K562 (cell line): ENCODE data around the gene CLCN6. TPM values are rescaled to one million over a fixed set of nuclear protein-coding genes. Genes with fewer than 3 reads are reported as not detected.

ENCODE experiments used
- DMBX1 ChIP-seq: fragments of 250-450 bp; sonication (Bioruptor Pico); IDR thresholded peaks from 2 replicates; pipeline ENCODE4 v1.8.0; 2022; ENCODE audit warnings: inconsistent platforms, mild to moderate bottlenecking, moderate library complexity, borderline replicate concordance
- EWSR1 ChIP-seq: fragments of 450-650 bp; IDR thresholded peaks from 2 replicates; pipeline ENCODE4 v1.6.1; 2018; ENCODE audit warnings: borderline replicate concordance, mild to moderate bottlenecking, low read depth, moderate library complexity; ENCODE audit not compliant: partially characterized antibody
- GATAD2A ChIP-seq: fragments of 450-650 bp; IDR thresholded peaks from 2 replicates; pipeline ENCODE4 v1.6.1; 2017
- MYC ChIP-seq, 2 experiments: fragments of 250-450 bp in 1 of 2; sonication (Bioruptor Pico) in 1 of 2; IDR thresholded peaks; 2 replicates each; pipeline versions ENCODE4 v1.5.1 to v1.6.1; 2012 to 2021; ENCODE audit warnings: low read depth in 2 of 2, borderline replicate concordance in 1 of 2, improper control_type of control experiment in 1 of 2, low read length in 1 of 2, mild to moderate bottlenecking in 1 of 2, moderate library complexity in 1 of 2
- NR2C2 ChIP-seq, 2 experiments: fragments of 200-800 bp in 1 of 2; sonication (Bioruptor generic) in 1 of 2; sonication (generic) in 1 of 2; formaldehyde crosslinking in 1 of 2; IDR thresholded peaks; 2 replicates each; pipeline versions ENCODE4 v1.6.1 to v1.8.0; 2016 to 2022; ENCODE audit warnings: mild to moderate bottlenecking in 1 of 2, missing compliant biosample characterization in 1 of 2, missing genetic modification characterization in 1 of 2, missing genetic modification reagents in 1 of 2
- PTRF ChIP-seq: fragments of 450-650 bp; IDR thresholded peaks from 2 replicates; pipeline ENCODE4 v1.6.1; 2016; ENCODE audit warnings: mild to moderate bottlenecking, missing genetic modification characterization, missing compliant biosample characterization
- PTTG1 ChIP-seq: fragments of 450-650 bp; IDR thresholded peaks from 2 replicates; pipeline ENCODE4 v1.6.1; 2016; ENCODE audit warnings: low read depth, mild to moderate bottlenecking, missing genetic modification characterization, missing compliant biosample characterization
- ZNF644 ChIP-seq: fragments of 200-800 bp; sonication (Bioruptor generic); IDR thresholded peaks from 2 replicates; pipeline ENCODE4 v1.6.1; 2016; ENCODE audit warnings: low read depth, missing genetic modification characterization, missing compliant biosample characterization
- polyA plus RNA-seq, 8 experiments: library from polyadenylated mRNA; depleted of rRNA in 4 of 8; stranded (reverse) in 5 of 8; unstranded in 3 of 8; fragments of >200 nt; fragmentation: Nextera tagmentation in 2 of 8; fragmentation: Illumina TruSeq in 1 of 8; extraction: Ambion mirVana in 2 of 8; extraction: Trizol in 1 of 8; gene quantifications; 2 replicates each; pipeline versions ENCODE4 v1.2.1 to v1.2.3, GENCODE V29; 2011 to 2014; ENCODE audit warnings: inconsistent platforms in 1 of 8, missing spikeins in 1 of 8
- total RNA-seq, 7 experiments: library from RNA; depleted of rRNA in 6 of 7; stranded (reverse); fragments of >200 nt in 6 of 7; fragmentation: Illumina TruSeq in 2 of 7; extraction: Trizol in 2 of 7; gene quantifications; 2 replicates each; pipeline versions ENCODE4 v1.2.1 to v1.2.3, GENCODE V29; 2011 to 2021; ENCODE audit warnings: low replicate concordance in 1 of 7
- TF ChIP-seq, protein P1 (sequence below): fragments of 250-450 bp; sonication (Bioruptor Pico); IDR thresholded peaks from 2 replicates; pipeline ENCODE4 v1.4.0; 2020
- TF ChIP-seq, protein P2 (sequence below): fragments of 250-450 bp; sonication (Bioruptor Pico); IDR thresholded peaks from 2 replicates; pipeline ENCODE4 v1.8.0; 2022; ENCODE audit warnings: moderate library complexity, mild to moderate bottlenecking, inconsistent platforms
- TF ChIP-seq, protein P3 (sequence below): IDR thresholded peaks from 3 replicates; pipeline ENCODE4 v1.6.1; 2011; ENCODE audit warnings: borderline replicate concordance, mild to moderate bottlenecking, moderate library complexity; ENCODE audit not compliant: insufficient read length; ENCODE audit errors: extremely low read depth
- TF ChIP-seq, protein P4 (sequence below): fragments of 450-650 bp; formaldehyde crosslinking; conservative IDR thresholded peaks from 2 replicates; pipeline ENCODE4 v1.4.0; 2022; ENCODE audit warnings: mild to moderate bottlenecking, missing genetic modification characterization

Gene CLCN6
- total and polyA plus RNA-seq, 9 of the 15 experiments (the other 6 are each of a cell fraction or from before 2014, with no cell fraction given): 2.0 to 21.8 (median 13.6) TPM

GRCh38 chr1:11879311-11880180 lies 73.6 kb downstream of the CLCN6 start (continued):
- TF ChIP-seq PTRF (tag): 0 out of 2 replicates have a peak, but pooled peaks have one; percentile 72
- TF ChIP-seq ZNF644 (tag): 0 out of 2 replicates have a peak, but pooled peaks have one; percentile 63
- TF ChIP-seq MYC (IDR thresholded peaks at IDR 0.05; ENCODE audit: low read depth, low read length): peak; percentile 36; the same call in 1 of the 2 replicates
- peak; percentile 24; the same call in 1 of the 2 replicates for TF ChIP-seq MYC (CRISPR knock-in tag; IDR thresholded peaks at IDR 0.05; ENCODE audit: borderline replicate concordance, low read depth)
- no peak for TF ChIP-seq EWSR1
- no peak for TF ChIP-seq NR2C2 (CRISPR knock-in tag; IDR thresholded peaks at IDR 0.05)
- peak; percentile 40; the same call in 1 of the 2 replicates for TF ChIP-seq NR2C2 (tag; IDR thresholded peaks at IDR 0.05)
- TF ChIP-seq, protein P1, sequence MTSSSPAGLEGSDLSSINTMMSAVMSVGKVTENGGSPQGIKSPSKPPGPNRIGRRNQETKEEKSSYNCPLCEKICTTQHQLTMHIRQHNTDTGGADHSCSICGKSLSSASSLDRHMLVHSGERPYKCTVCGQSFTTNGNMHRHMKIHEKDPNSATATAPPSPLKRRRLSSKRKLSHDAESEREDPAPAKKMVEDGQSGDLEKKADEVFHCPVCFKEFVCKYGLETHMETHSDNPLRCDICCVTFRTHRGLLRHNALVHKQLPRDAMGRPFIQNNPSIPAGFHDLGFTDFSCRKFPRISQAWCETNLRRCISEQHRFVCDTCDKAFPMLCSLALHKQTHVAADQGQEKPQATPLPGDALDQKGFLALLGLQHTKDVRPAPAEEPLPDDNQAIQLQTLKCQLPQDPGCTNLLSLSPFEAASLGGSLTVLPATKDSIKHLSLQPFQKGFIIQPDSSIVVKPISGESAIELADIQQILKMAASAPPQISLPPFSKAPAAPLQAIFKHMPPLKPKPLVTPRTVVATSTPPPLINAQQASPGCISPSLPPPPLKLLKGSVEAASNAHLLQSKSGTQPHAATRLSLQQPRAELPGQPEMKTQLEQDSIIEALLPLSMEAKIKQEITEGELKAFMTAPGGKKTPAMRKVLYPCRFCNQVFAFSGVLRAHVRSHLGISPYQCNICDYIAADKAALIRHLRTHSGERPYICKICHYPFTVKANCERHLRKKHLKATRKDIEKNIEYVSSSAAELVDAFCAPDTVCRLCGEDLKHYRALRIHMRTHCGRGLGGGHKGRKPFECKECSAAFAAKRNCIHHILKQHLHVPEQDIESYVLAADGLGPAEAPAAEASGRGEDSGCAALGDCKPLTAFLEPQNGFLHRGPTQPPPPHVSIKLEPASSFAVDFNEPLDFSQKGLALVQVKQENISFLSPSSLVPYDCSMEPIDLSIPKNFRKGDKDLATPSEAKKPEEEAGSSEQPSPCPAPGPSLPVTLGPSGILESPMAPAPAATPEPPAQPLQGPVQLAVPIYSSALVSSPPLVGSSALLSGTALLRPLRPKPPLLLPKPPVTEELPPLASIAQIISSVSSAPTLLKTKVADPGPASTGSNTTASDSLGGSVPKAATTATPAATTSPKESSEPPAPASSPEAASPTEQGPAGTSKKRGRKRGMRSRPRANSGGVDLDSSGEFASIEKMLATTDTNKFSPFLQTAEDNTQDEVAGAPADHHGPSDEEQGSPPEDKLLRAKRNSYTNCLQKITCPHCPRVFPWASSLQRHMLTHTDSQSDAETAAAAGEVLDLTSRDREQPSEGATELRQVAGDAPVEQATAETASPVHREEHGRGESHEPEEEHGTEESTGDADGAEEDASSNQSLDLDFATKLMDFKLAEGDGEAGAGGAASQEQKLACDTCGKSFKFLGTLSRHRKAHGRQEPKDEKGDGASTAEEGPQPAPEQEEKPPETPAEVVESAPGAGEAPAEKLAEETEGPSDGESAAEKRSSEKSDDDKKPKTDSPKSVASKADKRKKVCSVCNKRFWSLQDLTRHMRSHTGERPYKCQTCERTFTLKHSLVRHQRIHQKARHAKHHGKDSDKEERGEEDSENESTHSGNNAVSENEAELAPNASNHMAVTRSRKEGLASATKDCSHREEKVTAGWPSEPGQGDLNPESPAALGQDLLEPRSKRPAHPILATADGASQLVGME: peak; percentile 21; the same call in 1 of the 2 replicates
- TF ChIP-seq, protein P2, sequence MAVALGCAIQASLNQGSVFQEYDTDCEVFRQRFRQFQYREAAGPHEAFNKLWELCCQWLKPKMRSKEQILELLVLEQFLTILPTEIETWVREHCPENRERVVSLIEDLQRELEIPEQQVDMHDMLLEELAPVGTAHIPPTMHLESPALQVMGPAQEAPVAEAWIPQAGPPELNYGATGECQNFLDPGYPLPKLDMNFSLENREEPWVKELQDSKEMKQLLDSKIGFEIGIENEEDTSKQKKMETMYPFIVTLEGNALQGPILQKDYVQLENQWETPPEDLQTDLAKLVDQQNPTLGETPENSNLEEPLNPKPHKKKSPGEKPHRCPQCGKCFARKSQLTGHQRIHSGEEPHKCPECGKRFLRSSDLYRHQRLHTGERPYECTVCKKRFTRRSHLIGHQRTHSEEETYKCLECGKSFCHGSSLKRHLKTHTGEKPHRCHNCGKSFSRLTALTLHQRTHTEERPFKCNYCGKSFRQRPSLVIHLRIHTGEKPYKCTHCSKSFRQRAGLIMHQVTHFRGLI (CRISPR knock-in tag): 0 out of 2 replicates have a peak, but pooled peaks have one; percentile 22
- TF ChIP-seq GATAD2A: no peak
- TF ChIP-seq, protein P3, sequence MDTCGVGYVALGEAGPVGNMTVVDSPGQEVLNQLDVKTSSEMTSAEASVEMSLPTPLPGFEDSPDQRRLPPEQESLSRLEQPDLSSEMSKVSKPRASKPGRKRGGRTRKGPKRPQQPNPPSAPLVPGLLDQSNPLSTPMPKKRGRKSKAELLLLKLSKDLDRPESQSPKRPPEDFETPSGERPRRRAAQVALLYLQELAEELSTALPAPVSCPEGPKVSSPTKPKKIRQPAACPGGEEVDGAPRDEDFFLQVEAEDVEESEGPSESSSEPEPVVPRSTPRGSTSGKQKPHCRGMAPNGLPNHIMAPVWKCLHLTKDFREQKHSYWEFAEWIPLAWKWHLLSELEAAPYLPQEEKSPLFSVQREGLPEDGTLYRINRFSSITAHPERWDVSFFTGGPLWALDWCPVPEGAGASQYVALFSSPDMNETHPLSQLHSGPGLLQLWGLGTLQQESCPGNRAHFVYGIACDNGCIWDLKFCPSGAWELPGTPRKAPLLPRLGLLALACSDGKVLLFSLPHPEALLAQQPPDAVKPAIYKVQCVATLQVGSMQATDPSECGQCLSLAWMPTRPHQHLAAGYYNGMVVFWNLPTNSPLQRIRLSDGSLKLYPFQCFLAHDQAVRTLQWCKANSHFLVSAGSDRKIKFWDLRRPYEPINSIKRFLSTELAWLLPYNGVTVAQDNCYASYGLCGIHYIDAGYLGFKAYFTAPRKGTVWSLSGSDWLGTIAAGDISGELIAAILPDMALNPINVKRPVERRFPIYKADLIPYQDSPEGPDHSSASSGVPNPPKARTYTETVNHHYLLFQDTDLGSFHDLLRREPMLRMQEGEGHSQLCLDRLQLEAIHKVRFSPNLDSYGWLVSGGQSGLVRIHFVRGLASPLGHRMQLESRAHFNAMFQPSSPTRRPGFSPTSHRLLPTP: no peak
- TF ChIP-seq DMBX1 (CRISPR knock-in tag): peak; percentile 63
- TF ChIP-seq, protein P4, sequence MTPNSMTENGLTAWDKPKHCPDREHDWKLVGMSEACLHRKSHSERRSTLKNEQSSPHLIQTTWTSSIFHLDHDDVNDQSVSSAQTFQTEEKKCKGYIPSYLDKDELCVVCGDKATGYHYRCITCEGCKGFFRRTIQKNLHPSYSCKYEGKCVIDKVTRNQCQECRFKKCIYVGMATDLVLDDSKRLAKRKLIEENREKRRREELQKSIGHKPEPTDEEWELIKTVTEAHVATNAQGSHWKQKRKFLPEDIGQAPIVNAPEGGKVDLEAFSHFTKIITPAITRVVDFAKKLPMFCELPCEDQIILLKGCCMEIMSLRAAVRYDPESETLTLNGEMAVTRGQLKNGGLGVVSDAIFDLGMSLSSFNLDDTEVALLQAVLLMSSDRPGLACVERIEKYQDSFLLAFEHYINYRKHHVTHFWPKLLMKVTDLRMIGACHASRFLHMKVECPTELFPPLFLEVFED (CRISPR knock-in tag): no peak
- TF ChIP-seq PTTG1 (tag): 0 out of 2 replicates have a peak, but pooled peaks have one; percentile 32
